GM12878 (cell line): ENCODE measurements around the gene RALGAPA2. TPM values are rescaled to one million over a fixed set of nuclear protein-coding genes. Genes with fewer than 3 reads are reported as not detected.

ENCODE experiments used
- ATAC-seq: fragments of 200-7000 bp; cut with Tn5 transposase; 3 replicates; pipeline ENCODE4 v1.9.1; 2020; ENCODE audit warnings: mild to moderate bottlenecking, moderate library complexity
- BruUV-seq: library from RNA; stranded (reverse); fragments of 400-500 nt; replicated peaks from 2 replicates; lab custom pipeline; 2021; lab: Mats Ljungman, UMichigan
- CTCF ChIA-PET: fragments of 300-600 bp; sonication (Branson Sonifier 250); formaldehyde crosslinking; extraction: SDS; loops from one replicate; lab custom pipeline; 2021; ENCODE audit warnings: inconsistent platforms; lab: Yijun Ruan, JAX
- POLR2A ChIA-PET: fragments of 350-600 bp; formaldehyde crosslinking; extraction: SDS; loops from one replicate; lab custom pipeline; 2021; ENCODE audit warnings: inconsistent platforms; lab: Charles Lee
- RAD21 ChIA-PET: fragments of 300-600 bp; sonication (Branson Sonifier 250); formaldehyde crosslinking; loops from one replicate; lab custom pipeline; 2023; ENCODE audit warnings: antibody characterized with exemption; ENCODE audit not compliant: unreplicated experiment; lab: Charles Lee
- SMC1A ChIA-PET: fragments of 300-600 bp; sonication (Branson Sonifier 250); formaldehyde crosslinking; loops from one replicate; lab custom pipeline; 2023; ENCODE audit not compliant: unreplicated experiment, uncharacterized antibody; lab: Charles Lee
- DNase-seq: peaks from one replicate; pipeline ENCODE4 v3.0.0-alpha.2; 2011; ENCODE audit warnings: low read depth, low spot score
- FAIRE-seq: peaks from 3 replicates; lab custom pipeline; 2011; peaks lifted over from hg19 to GRCh38; lab: Jason Lieb, UNC
- H2AFZ ChIP-seq: 2 replicates; pipeline ENCODE4 v1.6.0; 2011; ENCODE audit warnings: low read depth, low read length, control low read depth; ENCODE audit not compliant: control insufficient read depth
- H3K27ac ChIP-seq: 2 replicates; pipeline ENCODE4 v1.5.1; 2011; ENCODE audit warnings: control low read depth; ENCODE audit not compliant: control insufficient read depth, insufficient read depth
- H3K27me3 ChIP-seq, 2 experiments: replicated peaks in 1 of 2; 2 replicates each; pipeline versions ENCODE4 v1.6.0 to v1.6.1; 2011; ENCODE audit warnings: low read length in 1 of 2; ENCODE audit not compliant: control insufficient read depth in 2 of 2, insufficient read depth in 2 of 2
- H3K36me3 ChIP-seq, 2 experiments: 2 replicates each; pipeline ENCODE4 v1.5.1; 2011; ENCODE audit warnings: low read length in 1 of 2; ENCODE audit not compliant: control insufficient read depth in 2 of 2, insufficient read depth in 2 of 2
- H3K4me1 ChIP-seq: 2 replicates; pipeline ENCODE4 v1.6.1; 2011; ENCODE audit warnings: mild to moderate bottlenecking, low read length, moderate library complexity, mixed read lengths; ENCODE audit not compliant: control insufficient read depth, insufficient read depth
- H3K4me2 ChIP-seq: 2 replicates; pipeline ENCODE4 v1.6.0; 2011; ENCODE audit warnings: control low read depth; ENCODE audit not compliant: control insufficient read depth, insufficient read depth
- H3K4me3 ChIP-seq: fragments of 200-600 bp; sonication (generic); 2 replicates; pipeline ENCODE4 v1.5.1; 2016
- H3K79me2 ChIP-seq: 2 replicates; pipeline ENCODE4 v1.6.0; 2011; ENCODE audit warnings: low read length; ENCODE audit not compliant: control insufficient read depth, insufficient read depth
- H3K9ac ChIP-seq: 2 replicates; pipeline ENCODE4 v1.8.0; 2011; ENCODE audit warnings: low read length, control low read depth, mixed read lengths; ENCODE audit not compliant: control insufficient read depth, insufficient read depth
- H3K9me3 ChIP-seq: replicated peaks from 3 replicates; pipeline ENCODE4 v1.5.1; 2011; ENCODE audit warnings: mild to moderate bottlenecking, low read length; ENCODE audit not compliant: control insufficient read depth, insufficient read depth
- H4K20me1 ChIP-seq: 2 replicates; pipeline ENCODE4 v1.6.0; 2011; ENCODE audit not compliant: control insufficient read depth, insufficient read depth
- BMI1 ChIP-seq: fragments of 450-650 bp; IDR thresholded peaks from 2 replicates; pipeline ENCODE4 v1.6.1; 2016; ENCODE audit warnings: mild to moderate bottlenecking, moderate library complexity, borderline replicate concordance
- CREM ChIP-seq: IDR thresholded peaks from 2 replicates; pipeline ENCODE4 v1.6.1; 2014; ENCODE audit warnings: antibody characterized with exemption, low read depth
- FOS ChIP-seq: IDR thresholded peaks from 3 replicates; pipeline ENCODE4 v1.6.1; 2011; ENCODE audit warnings: borderline replicate concordance; ENCODE audit not compliant: insufficient read length; ENCODE audit errors: extremely low read depth
- GATAD2B ChIP-seq: fragments of 450-650 bp; conservative IDR thresholded peaks from 2 replicates; pipeline ENCODE4 v1.6.1; 2017; ENCODE audit warnings: low read depth, mild to moderate bottlenecking, moderate library complexity
- HDAC2 ChIP-seq: fragments of 200-600 bp; sonication (generic); IDR thresholded peaks from 2 replicates; pipeline ENCODE4 v1.6.1; 2017
- JUNB ChIP-seq: IDR thresholded peaks from 2 replicates; pipeline ENCODE4 v1.6.1; 2016; ENCODE audit warnings: antibody characterized with exemption, mild to moderate bottlenecking
- MYC ChIP-seq: IDR thresholded peaks from 2 replicates; pipeline ENCODE4 v1.6.1; 2011; ENCODE audit warnings: mild to moderate bottlenecking, low read length, moderate library complexity, inconsistent platforms; ENCODE audit not compliant: insufficient read depth, insufficient replicate concordance, insufficient read length, severe bottlenecking
- PML ChIP-seq: IDR thresholded peaks from 2 replicates; pipeline ENCODE4 v1.6.1; 2012; ENCODE audit warnings: low read length, inconsistent platforms
- POLR2AphosphoS5 ChIP-seq: IDR thresholded peaks from 2 replicates; pipeline ENCODE4 v1.6.1; 2011; ENCODE audit warnings: mild to moderate bottlenecking, low read length, inconsistent platforms
- RUNX3 ChIP-seq: IDR thresholded peaks from 2 replicates; pipeline ENCODE4 v1.6.1; 2012; ENCODE audit warnings: low read length, inconsistent platforms
- STAT1 ChIP-seq: fragments of 450-650 bp; conservative IDR thresholded peaks from 2 replicates; pipeline ENCODE4 v1.6.1; 2014; ENCODE audit warnings: antibody characterized with exemption, mild to moderate bottlenecking
- WGBS: methylation state at CpG from one replicate; pipeline ENCODE4 v1.1.6; 2016; ENCODE audit warnings: low lambda C conversion rate; ENCODE audit not compliant: insufficient replicate concordance, insufficient coverage; ENCODE audit errors: missing lambda C conversion rate; 5-methylcytosine and 5-hydroxymethylcytosine counted together
- in situ Hi-C: fragments of 300-500 bp; cut with MboI; formaldehyde crosslinking; loops from 9 replicates; pipeline ENCODE4 v1.14.3; 2018; ENCODE audit warnings: mixed read lengths
- intact Hi-C: fragments of 100-400 bp; cut with micrococcal nuclease; formaldehyde crosslinking; loops from one replicate; pipeline ENCODE4 v1.14.2; 2022; ENCODE audit not compliant: unreplicated experiment
- polyA plus RNA-seq, 11 experiments: library from polyadenylated mRNA; depleted of rRNA in 4 of 11; unstranded in 6 of 11; stranded (reverse) in 5 of 11; fragments of >200 nt; fragmentation: Nextera tagmentation in 4 of 11; fragmentation: Illumina TruSeq in 1 of 11; extraction: Ambion mirVana in 4 of 11; extraction: Trizol in 1 of 11; gene quantifications; 1 replicate in 1 of 11; 2 replicates in 10 of 11; pipeline versions ENCODE4 v1.2.1 to v1.2.3, GENCODE V29; 2011 to 2016; ENCODE audit warnings: inconsistent platforms in 2 of 11, missing spikeins in 2 of 11, low read depth in 1 of 11
- total RNA-seq, 4 experiments: library from RNA; depleted of rRNA in 3 of 4; stranded (reverse); fragments of >200 nt in 3 of 4; fragmentation: Illumina TruSeq in 1 of 4; extraction: Trizol in 1 of 4; gene quantifications; 2 replicates each; pipeline versions ENCODE4 v1.2.1 to v1.2.3, GENCODE V29; 2013 to 2021
- TF ChIP-seq, protein P1 (sequence below): fragments of 450-650 bp; IDR thresholded peaks from 2 replicates; pipeline ENCODE4 v1.6.1; 2017; ENCODE audit warnings: low read depth, mild to moderate bottlenecking, moderate library complexity
- TF ChIP-seq, protein P2 (sequence below): fragments of 450-650 bp; IDR thresholded peaks from 2 replicates; pipeline ENCODE4 v1.6.1; 2018; ENCODE audit warnings: mild to moderate bottlenecking, low read depth, moderate library complexity; ENCODE audit not compliant: partially characterized antibody

The RALGAPA2 gene
- total and polyA plus RNA-seq, 10 of the 15 experiments (the other 5 are each of a cell fraction or from before 2014, with no cell fraction given), result 2.9 to 29.4 (median 19.6) TPM

DNA sequence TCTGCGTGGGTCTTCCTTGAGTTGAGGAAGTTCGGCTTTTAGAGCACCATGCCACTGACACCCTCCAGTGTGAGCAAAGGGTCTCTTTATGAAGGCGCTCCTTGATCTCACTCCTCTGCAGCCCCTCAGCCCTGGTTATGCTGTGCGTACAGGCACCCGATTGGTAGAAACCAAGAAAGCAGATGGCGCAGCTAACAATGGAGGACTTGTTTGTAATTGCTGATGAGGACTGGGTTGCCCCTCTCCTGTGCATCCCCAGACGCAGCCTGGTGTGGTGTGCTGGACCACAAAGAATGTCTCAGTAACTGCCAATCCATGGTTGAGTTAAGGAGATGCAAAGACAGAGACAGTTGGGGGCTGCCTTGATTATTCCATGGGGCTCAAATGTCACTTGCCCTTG is 314.3 kb downstream of the RALGAPA2 start:
- POLR2A ChIA-PET, result no interaction called here
- no peak for ATAC-seq
- in situ Hi-C loops, result no loop called here

More for the DNA sequence above, 314.3 kb downstream of the RALGAPA2 start:
- FAIRE-seq (no peak), DNase-seq (no peak)
- Histone ChIP-seq H3K4me1 (no peaks in the 10 kb centered on the region), H3K27me3 (no peaks in the 10 kb centered on the region; a peak in 1 of 4 replicates), H3K79me2 (no peaks in the 10 kb centered on the region), H3K27ac (no peak overlapping the region), H3K9ac (no peak overlapping the region), H2AFZ (no peak overlapping the region), H3K4me2 (no peak overlapping the region), H3K36me3 (peaks cover 0 to 2% of the 10 kb centered on the region in 2 experiments; a peak in 2 of 4 replicates), H3K4me3 (no peak overlapping the region), H4K20me1 (no peaks in the 10 kb centered on the region), H3K9me3 (no peaks in the 10 kb centered on the region)
- intact Hi-C loops, result no loop called here
- 67% methylated on average over 7 of the region's 7 CpGs for WGBS
- ChIA-PET RAD21 (no interaction called here), CTCF (no interaction called here)
- no TSS peak for BruUV-seq
- TF ChIP-seq BMI1 (no peak), RUNX3 (no peak), CREM (no peak), GATAD2B (no peak), POLR2AphosphoS5 (no peak), HDAC2 (no peak), FOS (no peak), STAT1 (no peak), PML (no peak), MYC (no peak), JUNB (no peak)
- TF ChIP-seq, protein P1, sequence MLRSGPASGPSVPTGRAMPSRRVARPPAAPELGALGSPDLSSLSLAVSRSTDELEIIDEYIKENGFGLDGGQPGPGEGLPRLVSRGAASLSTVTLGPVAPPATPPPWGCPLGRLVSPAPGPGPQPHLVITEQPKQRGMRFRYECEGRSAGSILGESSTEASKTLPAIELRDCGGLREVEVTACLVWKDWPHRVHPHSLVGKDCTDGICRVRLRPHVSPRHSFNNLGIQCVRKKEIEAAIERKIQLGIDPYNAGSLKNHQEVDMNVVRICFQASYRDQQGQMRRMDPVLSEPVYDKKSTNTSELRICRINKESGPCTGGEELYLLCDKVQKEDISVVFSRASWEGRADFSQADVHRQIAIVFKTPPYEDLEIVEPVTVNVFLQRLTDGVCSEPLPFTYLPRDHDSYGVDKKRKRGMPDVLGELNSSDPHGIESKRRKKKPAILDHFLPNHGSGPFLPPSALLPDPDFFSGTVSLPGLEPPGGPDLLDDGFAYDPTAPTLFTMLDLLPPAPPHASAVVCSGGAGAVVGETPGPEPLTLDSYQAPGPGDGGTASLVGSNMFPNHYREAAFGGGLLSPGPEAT, result no peak
- TF ChIP-seq, protein P2, sequence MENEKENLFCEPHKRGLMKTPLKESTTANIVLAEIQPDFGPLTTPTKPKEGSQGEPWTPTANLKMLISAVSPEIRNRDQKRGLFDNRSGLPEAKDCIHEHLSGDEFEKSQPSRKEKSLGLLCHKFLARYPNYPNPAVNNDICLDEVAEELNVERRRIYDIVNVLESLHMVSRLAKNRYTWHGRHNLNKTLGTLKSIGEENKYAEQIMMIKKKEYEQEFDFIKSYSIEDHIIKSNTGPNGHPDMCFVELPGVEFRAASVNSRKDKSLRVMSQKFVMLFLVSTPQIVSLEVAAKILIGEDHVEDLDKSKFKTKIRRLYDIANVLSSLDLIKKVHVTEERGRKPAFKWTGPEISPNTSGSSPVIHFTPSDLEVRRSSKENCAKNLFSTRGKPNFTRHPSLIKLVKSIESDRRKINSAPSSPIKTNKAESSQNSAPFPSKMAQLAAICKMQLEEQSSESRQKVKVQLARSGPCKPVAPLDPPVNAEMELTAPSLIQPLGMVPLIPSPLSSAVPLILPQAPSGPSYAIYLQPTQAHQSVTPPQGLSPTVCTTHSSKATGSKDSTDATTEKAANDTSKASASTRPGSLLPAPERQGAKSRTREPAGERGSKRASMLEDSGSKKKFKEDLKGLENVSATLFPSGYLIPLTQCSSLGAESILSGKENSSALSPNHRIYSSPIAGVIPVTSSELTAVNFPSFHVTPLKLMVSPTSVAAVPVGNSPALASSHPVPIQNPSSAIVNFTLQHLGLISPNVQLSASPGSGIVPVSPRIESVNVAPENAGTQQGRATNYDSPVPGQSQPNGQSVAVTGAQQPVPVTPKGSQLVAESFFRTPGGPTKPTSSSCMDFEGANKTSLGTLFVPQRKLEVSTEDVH, result no peak
- TF ChIP-seq, all 136 proteins: peak for 0
- SMC1A ChIA-PET, result interaction anchor here (1.1 kb wide), 1 partner anchor 12 kb away, joined by 3 read pairs; no protein-coding TSS in a partner anchor
